ENCODE results near the gene ZFP57.

The ZFP57 gene

GRCh38 chr6:29680904-29681303 is at the start of gene ZFP57:
Gene ZFP57 (minus strand): TSS chr6:29681152. CDS start chr6:29677003, 4,149 bp downstream.
- Histone ChIP-seq H3K27ac (no peak within 1 kb of the TSS), H3K4me3 (ENCODE audit: low read depth, low read length) (no peak within 1 kb of the TSS), H3K9me3 (ENCODE audit: severe bottlenecking) (peaks cover 18% of the 10 kb centered on the region), H3K27me3 (ENCODE audit: insufficient read depth, low read depth, severe bottlenecking) (peaks cover 51% of the 10 kb centered on the region), H3K36me3 (no peaks in the 10 kb centered on the region)
- TF ChIP-seq CTCF (IDR thresholded peaks at IDR 0.05; ENCODE audit: low read depth, low read length): no peak
- DNase-seq: no peak

GRCh38 chr6:29730575-29731126 is 49.7 kb upstream of the ZFP57 start:
- Histone ChIP-seq H3K9me3 (ENCODE audit: severe bottlenecking) (no peaks in the 10 kb centered on the region), H3K4me3 (ENCODE audit: low read depth, low read length) (no peak overlapping the region)
- no peak for TF ChIP-seq CTCF (IDR thresholded peaks at IDR 0.05; ENCODE audit: low read depth, low read length)

GRCh38 chr6:29729774-29730328 is 48.9 kb upstream of the ZFP57 start:
- H3K4me3 ChIP-seq (ENCODE audit: low read depth, low read length): no peak overlapping the region
- DNase-seq: no peak
- TF ChIP-seq CTCF (IDR thresholded peaks at IDR 0.05; ENCODE audit: low read depth, low read length): no peak
- H3K36me3 ChIP-seq: no peaks in the 10 kb centered on the region
- H3K27ac ChIP-seq: no peak overlapping the region
- H3K27me3 ChIP-seq (ENCODE audit: insufficient read depth, low read depth, severe bottlenecking): no peaks in the 10 kb centered on the region
- H3K9me3 ChIP-seq (ENCODE audit: severe bottlenecking): no peaks in the 10 kb centered on the region

More at GRCh38 chr6:29730575-29731126, 49.7 kb upstream of the ZFP57 start:
- DNase-seq: no peak
- Histone ChIP-seq H3K27me3 (ENCODE audit: insufficient read depth, low read depth, severe bottlenecking) (no peaks in the 10 kb centered on the region), H3K27ac (no peak overlapping the region), H3K36me3 (no peaks in the 10 kb centered on the region)

- no peaks in the 10 kb centered on the region for H3K36me3 ChIP-seq
- no peaks in the 10 kb centered on the region for H3K27me3 ChIP-seq (ENCODE audit: insufficient read depth, low read depth, severe bottlenecking)
- no peak overlapping the region for H3K27ac ChIP-seq
- H3K4me3 ChIP-seq (ENCODE audit: low read depth, low read length): no peak overlapping the region
- DNase-seq: no peak
- H3K9me3 ChIP-seq (ENCODE audit: severe bottlenecking): no peaks in the 10 kb centered on the region
- no peak for TF ChIP-seq CTCF (IDR thresholded peaks at IDR 0.05; ENCODE audit: low read depth, low read length)
Observed at GRCh38 chr6:29728875-29729270, 47.9 kb upstream of the ZFP57 start.

GRCh38 chr6:29728173-29728874 is 47.4 kb upstream of the ZFP57 start:
- no peak for DNase-seq
- no peak overlapping the region for H3K4me3 ChIP-seq (ENCODE audit: low read depth, low read length)
- no peaks in the 10 kb centered on the region for H3K9me3 ChIP-seq (ENCODE audit: severe bottlenecking)
- H3K27me3 ChIP-seq (ENCODE audit: insufficient read depth, low read depth, severe bottlenecking): no peaks in the 10 kb centered on the region
- no peak for TF ChIP-seq CTCF (IDR thresholded peaks at IDR 0.05; ENCODE audit: low read depth, low read length)
- H3K27ac ChIP-seq: no peak overlapping the region
- H3K36me3 ChIP-seq: no peaks in the 10 kb centered on the region
